HepG2 (cell line): ENCODE measurements around the gene PAK1IP1. TPM values are rescaled to one million over a fixed set of nuclear protein-coding genes. Genes with fewer than 3 reads are reported as not detected.

Source experiments
- DMAP1 ChIP-seq: IDR thresholded peaks from 2 replicates; pipeline ENCODE4 v1.6.1; 2016
- HMG20B ChIP-seq: conservative IDR thresholded peaks from 2 replicates; pipeline ENCODE4 v1.6.1; 2016; ENCODE audit warnings: missing genetic modification reagents, missing compliant biosample characterization
- KLF15 ChIP-seq: sonication (generic); formaldehyde crosslinking; IDR thresholded peaks from 2 replicates; pipeline ENCODE4 v1.8.1; 2023; ENCODE audit warnings: borderline replicate concordance, mild to moderate bottlenecking, inconsistent platforms, missing genetic modification reagents, mixed read lengths
- KLF16 ChIP-seq, 2 experiments: sonication (generic) in 1 of 2; formaldehyde crosslinking in 1 of 2; IDR thresholded peaks; 2 replicates each; pipeline versions ENCODE4 v1.6.1 to v1.8.0; 2016 to 2023; ENCODE audit warnings: missing genetic modification reagents in 2 of 2, missing compliant biosample characterization in 1 of 2
- PAX8 ChIP-seq: sonication (generic); formaldehyde crosslinking; IDR thresholded peaks from 2 replicates; pipeline ENCODE4 v1.8.0; 2022; ENCODE audit warnings: mild to moderate bottlenecking, missing genetic modification reagents, borderline replicate concordance
- POLR2AphosphoS5 ChIP-seq: IDR thresholded peaks from 2 replicates; pipeline ENCODE4 v1.6.1; 2012; ENCODE audit warnings: low read depth, low read length
- REL ChIP-seq: sonication (generic); formaldehyde crosslinking; conservative IDR thresholded peaks from 2 replicates; pipeline ENCODE4 v1.8.0; 2022; ENCODE audit warnings: mild to moderate bottlenecking, missing genetic modification reagents, moderate library complexity
- RFX1 ChIP-seq: fragments of 450-650 bp; IDR thresholded peaks from 2 replicates; pipeline ENCODE4 v1.6.1; 2017
- SNAPC2 ChIP-seq: sonication (generic); formaldehyde crosslinking; IDR thresholded peaks from 2 replicates; pipeline ENCODE4 v1.8.1; 2022; ENCODE audit warnings: mild to moderate bottlenecking, missing genetic modification reagents
- TBX3 ChIP-seq: fragments of 450-650 bp; IDR thresholded peaks from 2 replicates; pipeline ENCODE4 v1.6.1; 2017; ENCODE audit warnings: antibody characterized with exemption, mild to moderate bottlenecking, inconsistent platforms, borderline replicate concordance
- TOPORS ChIP-seq: sonication (generic); formaldehyde crosslinking; IDR thresholded peaks from 2 replicates; pipeline ENCODE4 v1.8.0; 2023; ENCODE audit warnings: mild to moderate bottlenecking, missing genetic modification reagents
- ZIK1 ChIP-seq: sonication (generic); formaldehyde crosslinking; IDR thresholded peaks from 2 replicates; pipeline ENCODE4 v1.5.0; 2020; ENCODE audit warnings: mild to moderate bottlenecking, low read depth, missing genetic modification reagents, borderline replicate concordance
- ZNF225 ChIP-seq: sonication (generic); formaldehyde crosslinking; IDR thresholded peaks from 2 replicates; pipeline ENCODE4 v1.4.0; 2020; ENCODE audit warnings: mild to moderate bottlenecking, missing genetic modification reagents
- ZNF879 ChIP-seq: sonication (generic); formaldehyde crosslinking; IDR thresholded peaks from 2 replicates; pipeline ENCODE4 v1.8.1; 2023; ENCODE audit warnings: missing genetic modification reagents
- polyA plus RNA-seq, 8 experiments: library from polyadenylated mRNA; depleted of rRNA in 3 of 8; stranded (reverse) in 7 of 8; unstranded in 1 of 8; fragments of >200 nt; fragmentation: Illumina TruSeq in 4 of 8; extraction: Trizol in 4 of 8; gene quantifications; 2 replicates each; pipeline versions ENCODE4 v1.2.1 to v1.2.3, GENCODE V29; 2011 to 2016; ENCODE audit warnings: low read depth in 4 of 8, missing spikeins in 1 of 8, mixed read lengths in 1 of 8; ENCODE audit not compliant: insufficient read depth in 1 of 8
- total RNA-seq, 5 experiments: library from RNA; depleted of rRNA; stranded (reverse); fragments of >200 nt; fragmentation: Illumina TruSeq; extraction: Trizol; gene quantifications; 2 replicates each; pipeline ENCODE4 v1.2.3, GENCODE V29; 2016; ENCODE audit warnings: low read depth in 1 of 5
- TF ChIP-seq, protein P1 (sequence below): sonication (generic); formaldehyde crosslinking; IDR thresholded peaks from 2 replicates; pipeline ENCODE4 v1.8.1; 2022; ENCODE audit warnings: mild to moderate bottlenecking, missing genetic modification reagents
- TF ChIP-seq, protein P2 (sequence below): sonication (generic); formaldehyde crosslinking; IDR thresholded peaks from 2 replicates; pipeline ENCODE4 v1.8.0; 2022; ENCODE audit warnings: mild to moderate bottlenecking, missing genetic modification reagents
- TF ChIP-seq, protein P3 (sequence below): IDR thresholded peaks from 2 replicates; pipeline ENCODE4 v1.6.1; 2012; ENCODE audit warnings: low read depth, low read length, improper control_type of control experiment
- TF ChIP-seq, protein P4 (sequence below): sonication (generic); formaldehyde crosslinking; IDR thresholded peaks from 2 replicates; pipeline ENCODE4 v1.4.0; 2020; ENCODE audit warnings: mild to moderate bottlenecking, missing genetic modification reagents
- TF ChIP-seq, protein P5 (sequence below): sonication (generic); formaldehyde crosslinking; IDR thresholded peaks from 2 replicates; pipeline ENCODE4 v1.4.0; 2020; ENCODE audit warnings: missing genetic modification reagents

PAK1IP1 gene
- total and polyA plus RNA-seq, 2 of the 13 experiments (the other 11 are each of a cell fraction or from before 2014, with no cell fraction given) = 23.4 to 66.2 TPM

DNA sequence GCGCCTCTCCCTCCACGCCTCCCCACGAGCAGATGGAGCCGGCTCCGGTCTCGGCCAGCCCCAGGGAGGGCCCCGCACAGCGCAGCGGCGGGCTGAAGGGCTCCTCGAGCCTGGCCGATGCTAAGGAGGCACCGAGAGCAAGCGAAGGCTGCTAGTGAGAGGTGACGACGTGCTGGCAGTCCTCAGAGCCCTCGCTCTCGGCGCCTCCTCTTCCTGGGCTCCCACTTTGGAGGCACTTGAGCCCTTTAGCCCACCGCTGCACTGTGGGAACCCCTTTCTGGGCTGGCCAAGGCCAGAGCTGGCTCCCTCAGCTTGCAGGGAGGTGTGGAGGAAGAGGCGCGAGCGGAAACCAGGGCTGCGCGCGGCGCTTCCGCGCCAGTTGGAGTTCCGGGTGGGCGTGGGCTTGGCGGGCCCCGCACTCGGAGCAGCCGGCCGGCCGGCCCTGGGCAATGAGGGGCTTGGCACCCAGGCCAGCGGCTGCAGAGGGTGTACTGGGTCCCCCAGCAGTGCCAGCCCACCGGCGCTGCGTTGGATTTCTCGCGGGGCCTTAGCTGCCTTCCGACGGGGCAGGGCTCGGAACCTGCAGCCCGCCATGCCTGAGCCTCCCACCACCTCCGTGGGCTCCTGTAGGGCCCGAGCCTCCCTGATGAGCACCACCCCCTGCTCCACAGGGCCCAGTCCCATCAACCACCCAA is 25.6 kb downstream of the PAK1IP1 start (continued):
- TF ChIP-seq, protein P1, sequence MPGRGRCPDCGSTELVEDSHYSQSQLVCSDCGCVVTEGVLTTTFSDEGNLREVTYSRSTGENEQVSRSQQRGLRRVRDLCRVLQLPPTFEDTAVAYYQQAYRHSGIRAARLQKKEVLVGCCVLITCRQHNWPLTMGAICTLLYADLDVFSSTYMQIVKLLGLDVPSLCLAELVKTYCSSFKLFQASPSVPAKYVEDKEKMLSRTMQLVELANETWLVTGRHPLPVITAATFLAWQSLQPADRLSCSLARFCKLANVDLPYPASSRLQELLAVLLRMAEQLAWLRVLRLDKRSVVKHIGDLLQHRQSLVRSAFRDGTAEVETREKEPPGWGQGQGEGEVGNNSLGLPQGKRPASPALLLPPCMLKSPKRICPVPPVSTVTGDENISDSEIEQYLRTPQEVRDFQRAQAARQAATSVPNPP = 0 out of 2 replicates have a peak, but pooled peaks have one; percentile 23
- TF ChIP-seq RFX1 (no peak), ZNF225 (CRISPR knock-in tag) (0 out of 2 replicates have a peak, but pooled peaks have one; percentile 23), HMG20B (CRISPR knock-in tag) (no peak), TBX3 (no peak), TOPORS (CRISPR knock-in tag) (no peak), DMAP1 (CRISPR knock-in tag) (peak; percentile 70; the same call in 1 of the 2 replicates), POLR2AphosphoS5 (0 out of 2 replicates have a peak, but pooled peaks have one; percentile 19), SNAPC2 (CRISPR knock-in tag) (no peak), PAX8 (peak; percentile 10; the same call in 1 of the 2 replicates), KLF15 (0 out of 2 replicates have a peak, but pooled peaks have one; percentile 65), ZNF879 (CRISPR knock-in tag) (peak; percentile 82), KLF16 (CRISPR knock-in tag; IDR thresholded peaks at IDR 0.05) (peak in 1 of 2 experiments; percentile 66; a peak in 1 of 4 replicates), ZIK1 (CRISPR knock-in tag) (peak; percentile 65; the same call in 1 of the 2 replicates), REL (CRISPR knock-in tag) (0 out of 2 replicates have a peak, but pooled peaks have one; percentile 55)
- TF ChIP-seq, protein P2, sequence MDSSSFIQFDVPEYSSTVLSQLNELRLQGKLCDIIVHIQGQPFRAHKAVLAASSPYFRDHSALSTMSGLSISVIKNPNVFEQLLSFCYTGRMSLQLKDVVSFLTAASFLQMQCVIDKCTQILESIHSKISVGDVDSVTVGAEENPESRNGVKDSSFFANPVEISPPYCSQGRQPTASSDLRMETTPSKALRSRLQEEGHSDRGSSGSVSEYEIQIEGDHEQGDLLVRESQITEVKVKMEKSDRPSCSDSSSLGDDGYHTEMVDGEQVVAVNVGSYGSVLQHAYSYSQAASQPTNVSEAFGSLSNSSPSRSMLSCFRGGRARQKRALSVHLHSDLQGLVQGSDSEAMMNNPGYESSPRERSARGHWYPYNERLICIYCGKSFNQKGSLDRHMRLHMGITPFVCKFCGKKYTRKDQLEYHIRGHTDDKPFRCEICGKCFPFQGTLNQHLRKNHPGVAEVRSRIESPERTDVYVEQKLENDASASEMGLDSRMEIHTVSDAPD = no peak
- TF ChIP-seq, protein P3, sequence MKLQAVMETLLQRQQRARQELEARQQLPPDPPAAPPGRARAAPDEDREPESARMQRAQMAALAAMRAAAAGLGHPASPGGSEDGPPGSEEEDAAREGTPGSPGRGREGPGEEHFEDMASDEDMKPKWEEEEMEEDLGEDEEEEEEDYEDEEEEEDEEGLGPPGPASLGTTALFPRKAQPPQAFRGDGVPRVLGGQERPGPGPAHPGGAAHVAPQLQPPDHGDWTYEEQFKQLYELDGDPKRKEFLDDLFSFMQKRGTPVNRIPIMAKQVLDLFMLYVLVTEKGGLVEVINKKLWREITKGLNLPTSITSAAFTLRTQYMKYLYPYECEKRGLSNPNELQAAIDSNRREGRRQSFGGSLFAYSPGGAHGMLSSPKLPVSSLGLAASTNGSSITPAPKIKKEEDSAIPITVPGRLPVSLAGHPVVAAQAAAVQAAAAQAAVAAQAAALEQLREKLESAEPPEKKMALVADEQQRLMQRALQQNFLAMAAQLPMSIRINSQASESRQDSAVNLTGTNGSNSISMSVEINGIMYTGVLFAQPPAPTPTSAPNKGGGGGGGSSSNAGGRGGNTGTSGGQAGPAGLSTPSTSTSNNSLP = no peak
- TF ChIP-seq, protein P4, sequence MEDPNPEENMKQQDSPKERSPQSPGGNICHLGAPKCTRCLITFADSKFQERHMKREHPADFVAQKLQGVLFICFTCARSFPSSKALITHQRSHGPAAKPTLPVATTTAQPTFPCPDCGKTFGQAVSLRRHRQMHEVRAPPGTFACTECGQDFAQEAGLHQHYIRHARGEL = no peak; the same call in 1 of the 2 replicates
- TF ChIP-seq, protein P5, sequence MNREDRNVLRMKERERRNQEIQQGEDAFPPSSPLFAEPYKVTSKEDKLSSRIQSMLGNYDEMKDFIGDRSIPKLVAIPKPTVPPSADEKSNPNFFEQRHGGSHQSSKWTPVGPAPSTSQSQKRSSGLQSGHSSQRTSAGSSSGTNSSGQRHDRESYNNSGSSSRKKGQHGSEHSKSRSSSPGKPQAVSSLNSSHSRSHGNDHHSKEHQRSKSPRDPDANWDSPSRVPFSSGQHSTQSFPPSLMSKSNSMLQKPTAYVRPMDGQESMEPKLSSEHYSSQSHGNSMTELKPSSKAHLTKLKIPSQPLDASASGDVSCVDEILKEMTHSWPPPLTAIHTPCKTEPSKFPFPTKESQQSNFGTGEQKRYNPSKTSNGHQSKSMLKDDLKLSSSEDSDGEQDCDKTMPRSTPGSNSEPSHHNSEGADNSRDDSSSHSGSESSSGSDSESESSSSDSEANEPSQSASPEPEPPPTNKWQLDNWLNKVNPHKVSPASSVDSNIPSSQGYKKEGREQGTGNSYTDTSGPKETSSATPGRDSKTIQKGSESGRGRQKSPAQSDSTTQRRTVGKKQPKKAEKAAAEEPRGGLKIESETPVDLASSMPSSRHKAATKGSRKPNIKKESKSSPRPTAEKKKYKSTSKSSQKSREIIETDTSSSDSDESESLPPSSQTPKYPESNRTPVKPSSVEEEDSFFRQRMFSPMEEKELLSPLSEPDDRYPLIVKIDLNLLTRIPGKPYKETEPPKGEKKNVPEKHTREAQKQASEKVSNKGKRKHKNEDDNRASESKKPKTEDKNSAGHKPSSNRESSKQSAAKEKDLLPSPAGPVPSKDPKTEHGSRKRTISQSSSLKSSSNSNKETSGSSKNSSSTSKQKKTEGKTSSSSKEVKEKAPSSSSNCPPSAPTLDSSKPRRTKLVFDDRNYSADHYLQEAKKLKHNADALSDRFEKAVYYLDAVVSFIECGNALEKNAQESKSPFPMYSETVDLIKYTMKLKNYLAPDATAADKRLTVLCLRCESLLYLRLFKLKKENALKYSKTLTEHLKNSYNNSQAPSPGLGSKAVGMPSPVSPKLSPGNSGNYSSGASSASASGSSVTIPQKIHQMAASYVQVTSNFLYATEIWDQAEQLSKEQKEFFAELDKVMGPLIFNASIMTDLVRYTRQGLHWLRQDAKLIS (CRISPR knock-in tag) = no peak
